HepG2 (cell line): ENCODE measurements around the gene DCTN3. TPM values are rescaled to one million over a fixed set of nuclear protein-coding genes. Genes with fewer than 3 reads are reported as not detected.

Source experiments
- BRCA1 ChIP-seq: sonication (generic); formaldehyde crosslinking; IDR thresholded peaks from 2 replicates; pipeline ENCODE4 v1.4.0; 2020; ENCODE audit warnings: missing genetic modification reagents
- ELF3 ChIP-seq: IDR thresholded peaks from 2 replicates; pipeline ENCODE4 v1.6.1; 2016; ENCODE audit warnings: missing genetic modification reagents, missing compliant biosample characterization
- HDAC2 ChIP-seq: sonication (generic); formaldehyde crosslinking; IDR thresholded peaks from 2 replicates; pipeline ENCODE4 v1.4.0; 2020; ENCODE audit warnings: missing genetic modification reagents
- HDAC6 ChIP-seq: fragments of 200-600 bp; sonication (generic); IDR thresholded peaks from 2 replicates; pipeline ENCODE4 v1.7.0; 2017; ENCODE audit warnings: mild to moderate bottlenecking, antibody characterized with exemption, low read length, low read depth
- KAT8 ChIP-seq: IDR thresholded peaks from 2 replicates; pipeline ENCODE4 v1.6.1; 2016; ENCODE audit warnings: missing genetic modification reagents, missing compliant biosample characterization
- MAX ChIP-seq: IDR thresholded peaks from 2 replicates; pipeline ENCODE4 v1.6.1; 2012; ENCODE audit warnings: inconsistent platforms
- MEF2D ChIP-seq: sonication (generic); formaldehyde crosslinking; IDR thresholded peaks from 2 replicates; pipeline ENCODE4 v1.5.1; 2020; ENCODE audit warnings: mild to moderate bottlenecking, missing genetic modification reagents
- MXD1 ChIP-seq: sonication (generic); formaldehyde crosslinking; IDR thresholded peaks from 2 replicates; pipeline ENCODE4 v1.4.0; 2020; ENCODE audit warnings: mild to moderate bottlenecking, missing genetic modification reagents
- NFAT5 ChIP-seq: sonication (generic); formaldehyde crosslinking; IDR thresholded peaks from 2 replicates; pipeline ENCODE4 v1.4.0; 2020; ENCODE audit warnings: missing genetic modification reagents
- NR1H2 ChIP-seq: sonication (generic); formaldehyde crosslinking; IDR thresholded peaks from 2 replicates; pipeline ENCODE4 v1.8.1; 2022; ENCODE audit warnings: low read depth, missing genetic modification reagents, borderline replicate concordance
- RBM39 ChIP-seq: fragments of 200-400 bp; formaldehyde crosslinking; IDR thresholded peaks from one replicate; pipeline ENCODE4 v1.6.1; 2018; ENCODE audit warnings: antibody characterized with exemption, mild to moderate bottlenecking, low read depth, low read length; ENCODE audit not compliant: poor library complexity, severe bottlenecking
- TGIF2 ChIP-seq: IDR thresholded peaks from 2 replicates; pipeline ENCODE4 v1.6.1; 2016; ENCODE audit warnings: control low read depth, missing compliant biosample characterization
- TIGD3 ChIP-seq: sonication (generic); formaldehyde crosslinking; IDR thresholded peaks from 2 replicates; pipeline ENCODE4 v1.5.1; 2020; ENCODE audit warnings: mild to moderate bottlenecking, missing genetic modification reagents, borderline replicate concordance
- ZNF292 ChIP-seq: sonication (generic); formaldehyde crosslinking; IDR thresholded peaks from 2 replicates; pipeline ENCODE4 v1.8.1; 2022; ENCODE audit warnings: mild to moderate bottlenecking, low read depth, missing genetic modification reagents, borderline replicate concordance
- ZNF44 ChIP-seq: sonication (generic); formaldehyde crosslinking; IDR thresholded peaks from 2 replicates; pipeline ENCODE4 v1.5.1; 2020; ENCODE audit warnings: mild to moderate bottlenecking, missing genetic modification reagents
- ZNF556 ChIP-seq: sonication (generic); formaldehyde crosslinking; IDR thresholded peaks from 2 replicates; pipeline ENCODE4 v1.4.0; 2020; ENCODE audit warnings: mild to moderate bottlenecking, missing genetic modification reagents, borderline replicate concordance
- ZNF563 ChIP-seq: sonication (generic); formaldehyde crosslinking; IDR thresholded peaks from 2 replicates; pipeline ENCODE4 v1.8.0; 2022; ENCODE audit warnings: mild to moderate bottlenecking, moderate library complexity, missing genetic modification reagents
- ZNF598 ChIP-seq: sonication (generic); formaldehyde crosslinking; IDR thresholded peaks from 2 replicates; pipeline ENCODE4 v1.5.1; 2020; ENCODE audit warnings: mild to moderate bottlenecking, missing genetic modification reagents, borderline replicate concordance
- ZNF780A ChIP-seq: sonication (generic); formaldehyde crosslinking; IDR thresholded peaks from 2 replicates; pipeline ENCODE4 v1.8.0; 2022; ENCODE audit warnings: mild to moderate bottlenecking, missing genetic modification reagents, moderate library complexity
- ZNF839 ChIP-seq: sonication (generic); formaldehyde crosslinking; IDR thresholded peaks from 2 replicates; pipeline ENCODE4 v1.4.0; 2020; ENCODE audit warnings: missing genetic modification reagents, mild to moderate bottlenecking, borderline replicate concordance
- polyA plus RNA-seq, 8 experiments: library from polyadenylated mRNA; depleted of rRNA in 3 of 8; stranded (reverse) in 7 of 8; unstranded in 1 of 8; fragments of >200 nt; fragmentation: Illumina TruSeq in 4 of 8; extraction: Trizol in 4 of 8; gene quantifications; 2 replicates each; pipeline versions ENCODE4 v1.2.1 to v1.2.3, GENCODE V29; 2011 to 2016; ENCODE audit warnings: low read depth in 4 of 8, missing spikeins in 1 of 8, mixed read lengths in 1 of 8; ENCODE audit not compliant: insufficient read depth in 1 of 8
- total RNA-seq, 5 experiments: library from RNA; depleted of rRNA; stranded (reverse); fragments of >200 nt; fragmentation: Illumina TruSeq; extraction: Trizol; gene quantifications; 2 replicates each; pipeline ENCODE4 v1.2.3, GENCODE V29; 2016; ENCODE audit warnings: low read depth in 1 of 5
- TF ChIP-seq, protein P1 (sequence below): IDR thresholded peaks from 2 replicates; pipeline ENCODE4 v1.6.1; 2012; ENCODE audit warnings: low read depth, low read length, improper control_type of control experiment

The DCTN3 gene
- total and polyA plus RNA-seq, 2 of the 13 experiments (the other 11 are each of a cell fraction or from before 2014, with no cell fraction given) = 27.4 to 34.5 TPM

- no peak for TF ChIP-seq HDAC6
- TF ChIP-seq ZNF44 (CRISPR knock-in tag) = 0 out of 2 replicates have a peak, but pooled peaks have one; percentile 75
- TF ChIP-seq ZNF292 (CRISPR knock-in tag) = no peak
- no peak for TF ChIP-seq ZNF839 (CRISPR knock-in tag)
- TF ChIP-seq HDAC2 (CRISPR knock-in tag) = no peak
- TF ChIP-seq, protein P1, sequence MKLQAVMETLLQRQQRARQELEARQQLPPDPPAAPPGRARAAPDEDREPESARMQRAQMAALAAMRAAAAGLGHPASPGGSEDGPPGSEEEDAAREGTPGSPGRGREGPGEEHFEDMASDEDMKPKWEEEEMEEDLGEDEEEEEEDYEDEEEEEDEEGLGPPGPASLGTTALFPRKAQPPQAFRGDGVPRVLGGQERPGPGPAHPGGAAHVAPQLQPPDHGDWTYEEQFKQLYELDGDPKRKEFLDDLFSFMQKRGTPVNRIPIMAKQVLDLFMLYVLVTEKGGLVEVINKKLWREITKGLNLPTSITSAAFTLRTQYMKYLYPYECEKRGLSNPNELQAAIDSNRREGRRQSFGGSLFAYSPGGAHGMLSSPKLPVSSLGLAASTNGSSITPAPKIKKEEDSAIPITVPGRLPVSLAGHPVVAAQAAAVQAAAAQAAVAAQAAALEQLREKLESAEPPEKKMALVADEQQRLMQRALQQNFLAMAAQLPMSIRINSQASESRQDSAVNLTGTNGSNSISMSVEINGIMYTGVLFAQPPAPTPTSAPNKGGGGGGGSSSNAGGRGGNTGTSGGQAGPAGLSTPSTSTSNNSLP = no peak
- TF ChIP-seq TGIF2 (CRISPR knock-in tag) = no peak
- TF ChIP-seq MAX = peak; percentile 93; the same call in 1 of the 2 replicates
- TF ChIP-seq ZNF556 = 0 out of 2 replicates have a peak, but pooled peaks have one; percentile 6
- no peak; the same call in 1 of the 2 replicates for TF ChIP-seq ZNF598 (CRISPR knock-in tag)
- TF ChIP-seq ZNF780A = no peak
- no peak for TF ChIP-seq NR1H2
- no peak; the same call in 1 of the 2 replicates for TF ChIP-seq BRCA1 (CRISPR knock-in tag)
- no peak for TF ChIP-seq ELF3
- TF ChIP-seq NFAT5 = peak; percentile 69; the same call in 1 of the 2 replicates
- no peak; the same call in 1 of the 2 replicates for TF ChIP-seq MEF2D (CRISPR knock-in tag)
- TF ChIP-seq RBM39 = no peak
- peak; percentile 92; the same call in 1 of the 2 replicates for TF ChIP-seq ZNF563 (CRISPR knock-in tag)
- no peak for TF ChIP-seq TIGD3 (CRISPR knock-in tag)
- TF ChIP-seq MXD1 (CRISPR knock-in tag) = peak; percentile 86; the same call in 1 of the 2 replicates
- no peak for TF ChIP-seq KAT8
These were observed 16.6 kb upstream of the DCTN3 start (continued) for GRCh38 chr9:34636791-34637355.
